ENCODE results near the gene TACR1.

Gene TACR1

DNA sequence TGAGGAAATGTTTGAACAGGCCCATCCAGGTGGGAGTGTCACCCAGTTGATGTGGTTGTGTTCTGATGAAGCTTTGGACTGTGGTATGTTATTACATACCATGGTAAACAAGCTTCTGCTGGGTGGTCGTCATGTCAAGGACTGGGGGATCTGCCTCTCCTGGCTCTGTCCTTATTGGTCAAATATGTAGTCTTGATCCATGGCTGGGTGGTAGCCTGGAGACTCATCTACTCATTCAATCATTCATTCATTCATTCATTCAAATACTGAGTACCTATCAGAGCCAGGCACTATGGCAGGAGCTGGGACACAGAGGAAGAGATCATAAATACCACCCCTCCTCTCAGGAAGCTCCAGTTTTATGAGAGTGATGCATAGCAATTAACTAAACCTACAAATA, 60.8 kb downstream of the TACR1 start:
- no peak for DNase-seq (ENCODE audit: extremely low read depth, low read depth)
- no peak overlapping the region for H3K4me3 ChIP-seq (replicated peaks; ENCODE audit: low read depth, low read length)
- TF ChIP-seq, protein P1, sequence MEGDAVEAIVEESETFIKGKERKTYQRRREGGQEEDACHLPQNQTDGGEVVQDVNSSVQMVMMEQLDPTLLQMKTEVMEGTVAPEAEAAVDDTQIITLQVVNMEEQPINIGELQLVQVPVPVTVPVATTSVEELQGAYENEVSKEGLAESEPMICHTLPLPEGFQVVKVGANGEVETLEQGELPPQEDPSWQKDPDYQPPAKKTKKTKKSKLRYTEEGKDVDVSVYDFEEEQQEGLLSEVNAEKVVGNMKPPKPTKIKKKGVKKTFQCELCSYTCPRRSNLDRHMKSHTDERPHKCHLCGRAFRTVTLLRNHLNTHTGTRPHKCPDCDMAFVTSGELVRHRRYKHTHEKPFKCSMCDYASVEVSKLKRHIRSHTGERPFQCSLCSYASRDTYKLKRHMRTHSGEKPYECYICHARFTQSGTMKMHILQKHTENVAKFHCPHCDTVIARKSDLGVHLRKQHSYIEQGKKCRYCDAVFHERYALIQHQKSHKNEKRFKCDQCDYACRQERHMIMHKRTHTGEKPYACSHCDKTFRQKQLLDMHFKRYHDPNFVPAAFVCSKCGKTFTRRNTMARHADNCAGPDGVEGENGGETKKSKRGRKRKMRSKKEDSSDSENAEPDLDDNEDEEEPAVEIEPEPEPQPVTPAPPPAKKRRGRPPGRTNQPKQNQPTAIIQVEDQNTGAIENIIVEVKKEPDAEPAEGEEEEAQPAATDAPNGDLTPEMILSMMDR (IDR thresholded peaks at IDR 0.05; ENCODE audit: low read depth, low read length, missing control alignments): no peak

DNA sequence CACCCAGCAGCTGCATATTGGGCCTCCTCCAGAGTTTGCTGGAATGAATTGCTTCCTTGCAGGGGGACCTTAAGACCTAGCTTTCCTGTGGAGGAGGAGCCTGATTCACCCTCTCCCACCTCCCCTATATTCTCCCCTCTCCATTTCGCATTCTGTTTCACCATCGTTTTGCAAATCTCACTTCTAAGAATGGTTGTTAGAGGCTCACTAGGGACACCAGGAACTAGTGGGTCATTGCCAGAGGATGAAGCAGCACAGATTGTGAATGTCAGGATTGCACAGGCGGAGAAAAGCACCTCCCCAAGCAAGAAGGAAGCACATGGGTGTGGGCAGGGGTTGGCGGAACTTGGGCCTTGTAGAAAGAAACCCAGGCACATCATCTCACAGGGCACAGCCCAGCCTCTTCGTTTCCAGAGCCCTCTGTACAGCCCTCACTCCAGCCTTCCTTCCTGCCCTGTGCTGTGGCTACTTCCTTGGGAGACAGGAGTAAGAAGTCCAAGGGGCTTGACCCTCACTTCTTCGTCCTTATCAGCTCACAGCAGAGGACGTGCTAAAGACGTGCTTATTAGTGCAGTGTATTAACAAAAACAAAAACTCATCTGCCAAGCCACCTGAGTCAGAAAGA, 63.4 kb downstream of the TACR1 start:
- DNase-seq (ENCODE audit: extremely low read depth, low read depth): no peak
- H3K4me3 ChIP-seq (replicated peaks; ENCODE audit: low read depth, low read length): no peak overlapping the region
- TF ChIP-seq, protein P1 (IDR thresholded peaks at IDR 0.05; ENCODE audit: low read depth, low read length, missing control alignments): no peak

DNA sequence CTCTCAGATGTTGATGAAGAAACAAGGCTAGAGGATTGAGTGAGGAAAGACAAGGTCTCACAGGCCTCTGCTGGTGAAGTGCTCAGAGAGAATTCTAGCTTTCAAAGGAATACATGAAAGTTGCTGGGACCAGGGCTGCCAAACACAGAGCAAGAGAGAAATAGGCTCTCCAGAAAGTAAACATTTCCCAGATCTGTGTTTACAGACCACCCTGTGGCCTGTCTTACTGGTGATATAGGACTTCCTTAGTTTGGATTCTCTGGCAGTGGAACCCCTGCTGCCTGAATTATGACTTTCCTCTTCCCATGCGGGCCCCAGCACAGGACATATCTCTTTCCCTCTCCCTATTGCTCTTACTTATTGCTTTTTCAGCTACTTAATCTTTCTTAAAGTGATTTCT, 64.5 kb downstream of the TACR1 start:
- H3K4me3 ChIP-seq (replicated peaks; ENCODE audit: low read depth, low read length): no peak overlapping the region
- TF ChIP-seq, protein P1 (IDR thresholded peaks at IDR 0.05; ENCODE audit: low read depth, low read length, missing control alignments): no peak
- no peak for DNase-seq (ENCODE audit: extremely low read depth, low read depth)

DNA sequence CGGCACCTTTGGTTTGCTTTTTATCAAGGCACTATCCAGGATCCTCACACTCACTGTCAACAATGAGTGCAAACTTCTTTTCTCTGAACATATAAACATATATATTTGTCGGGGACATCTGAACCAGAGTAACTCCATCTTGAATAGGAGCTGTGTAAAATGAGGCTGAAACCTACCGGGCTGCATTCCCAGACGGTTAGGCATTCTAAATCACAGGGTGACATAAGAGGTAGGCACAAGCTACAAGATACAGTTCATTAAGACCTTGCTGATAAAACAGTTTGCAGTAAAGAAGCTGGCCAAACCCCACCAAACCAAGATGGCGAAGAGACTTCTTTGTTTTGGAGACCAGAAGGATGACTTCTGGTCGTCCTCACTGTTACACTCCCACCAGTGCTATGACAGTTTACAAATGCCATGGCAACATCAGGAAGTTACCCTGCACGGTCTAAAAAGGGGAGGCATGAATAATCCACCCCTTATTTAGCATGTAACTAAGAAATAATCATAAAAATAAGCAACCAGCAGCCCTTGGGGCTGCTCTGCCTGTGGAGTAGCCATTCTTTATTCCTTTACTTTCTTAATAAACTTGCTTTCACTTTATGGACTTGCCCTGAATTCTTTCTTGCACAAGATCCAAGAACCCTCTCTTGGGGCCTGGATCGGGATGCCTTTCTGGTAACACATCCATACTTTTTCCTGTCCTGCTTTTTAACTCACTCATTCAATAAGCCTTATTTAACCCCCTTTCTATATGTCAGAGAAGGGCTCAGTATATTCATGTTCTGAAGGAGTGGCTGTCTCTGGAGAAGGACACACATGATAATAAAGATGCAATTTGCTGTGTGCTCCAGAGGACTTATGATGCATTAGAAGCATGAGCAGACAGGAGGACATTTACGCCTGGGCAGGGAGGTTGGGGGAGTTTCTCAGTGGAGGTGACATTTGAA, 65.4 kb downstream of the TACR1 start:
- H3K4me3 ChIP-seq (replicated peaks; ENCODE audit: low read depth, low read length): no peak overlapping the region
- DNase-seq (ENCODE audit: extremely low read depth, low read depth): no peak
- TF ChIP-seq, protein P1 (IDR thresholded peaks at IDR 0.05; ENCODE audit: low read depth, low read length, missing control alignments): no peak

DNA sequence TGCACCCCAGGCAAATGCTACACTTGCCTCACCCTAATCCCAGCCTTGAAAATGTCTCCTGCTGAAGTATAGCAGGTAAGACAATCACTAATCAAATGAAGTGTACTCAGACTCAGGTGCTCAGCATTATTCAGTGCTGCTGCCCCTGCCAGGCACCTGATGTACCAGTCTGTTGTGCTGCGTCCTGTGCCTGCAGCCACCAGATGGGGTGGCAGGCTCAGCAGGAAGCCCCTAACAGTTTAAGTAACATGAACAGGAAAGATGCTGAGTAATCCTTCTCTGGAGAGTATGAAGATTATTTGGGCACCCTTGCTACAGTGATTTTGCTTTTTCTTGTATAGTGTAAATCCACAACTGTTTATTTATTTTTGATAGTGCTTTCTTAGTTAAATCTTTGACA, 69.1 kb downstream of the TACR1 start:
- DNase-seq (ENCODE audit: extremely low read depth, low read depth): no peak
- TF ChIP-seq, protein P1 (IDR thresholded peaks at IDR 0.05; ENCODE audit: low read depth, low read length, missing control alignments): peak; percentile 36
- no peak overlapping the region for H3K4me3 ChIP-seq (replicated peaks; ENCODE audit: low read depth, low read length)

DNA sequence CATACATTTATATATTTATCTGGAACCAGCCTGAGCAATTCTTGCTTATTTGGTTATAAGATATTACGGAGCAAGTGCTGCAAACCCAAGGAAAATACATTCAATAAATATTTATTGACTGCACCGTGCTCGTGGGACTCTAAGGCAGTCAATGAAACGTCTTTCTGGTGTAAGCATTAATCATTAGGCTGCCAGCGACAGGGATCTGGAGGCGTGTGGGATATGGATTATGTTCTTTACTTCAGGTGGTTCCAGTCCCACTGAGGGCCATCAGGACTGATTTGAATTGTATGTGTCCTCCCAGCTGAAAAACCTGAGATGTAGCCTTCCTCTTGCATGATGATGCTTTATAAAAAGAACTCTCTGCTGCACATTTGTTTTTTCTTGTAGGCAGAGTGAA, 75.4 kb downstream of the TACR1 start:
- TF ChIP-seq, protein P1 (IDR thresholded peaks at IDR 0.05; ENCODE audit: low read depth, low read length, missing control alignments): no peak

More for the DNA sequence above, 75.4 kb downstream of the TACR1 start:
- DNase-seq (ENCODE audit: extremely low read depth, low read depth): no peak
- no peak overlapping the region for H3K4me3 ChIP-seq (replicated peaks; ENCODE audit: low read depth, low read length)

Data from HFF-Myc (cell line).